NCI-H146 treated with DMSO at 0.1 percent for 48 hours (cell line): Measurements from ENCODE around the gene IRX4.
"Not testable (repeated sequence)": the region's sequence is repeated elsewhere in the genome, so short reads cannot be mapped to it uniquely, and the experiment has no call there.

Source experiments
- DNase-seq: peaks from one replicate; lab custom pipeline; 2025; ENCODE audit not compliant: unreplicated experiment; lab: John Stamatoyannopoulos, UW

The IRX4 gene

GRCh38 chr5:1860949-1861348 is 21.8 kb downstream of the IRX4 start:
- no peak for DNase-seq

DNA sequence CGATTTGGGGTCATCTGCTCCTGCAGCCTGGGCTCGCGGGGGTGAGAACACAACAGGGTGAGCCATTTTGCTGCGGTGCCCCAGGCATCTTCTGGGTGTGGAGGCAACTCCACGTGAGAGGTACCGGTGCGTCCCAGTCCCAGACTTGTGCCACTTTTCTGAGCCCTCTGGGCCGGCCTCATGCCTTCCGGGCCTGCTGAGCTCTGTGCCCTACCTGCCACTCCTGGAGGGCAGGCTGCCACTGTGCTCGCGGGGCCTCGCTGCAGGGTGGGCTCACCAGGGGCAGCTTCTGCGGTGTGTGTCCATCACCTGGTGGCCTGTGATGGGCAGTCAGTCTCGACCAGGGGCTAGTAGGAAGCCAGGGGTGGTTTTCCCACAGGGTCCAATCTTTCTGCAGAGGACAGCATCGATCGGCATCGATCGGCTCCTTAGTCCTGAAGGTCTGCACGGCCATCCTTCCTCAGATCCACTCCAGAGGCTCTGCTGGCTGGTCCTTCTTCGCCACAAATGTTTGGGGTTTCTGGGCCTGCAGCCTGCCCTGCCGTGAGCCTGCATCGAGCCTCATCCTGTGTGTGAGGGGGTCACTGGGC is 22.6 kb downstream of the IRX4 start:
- DNase-seq: no peak

DNA sequence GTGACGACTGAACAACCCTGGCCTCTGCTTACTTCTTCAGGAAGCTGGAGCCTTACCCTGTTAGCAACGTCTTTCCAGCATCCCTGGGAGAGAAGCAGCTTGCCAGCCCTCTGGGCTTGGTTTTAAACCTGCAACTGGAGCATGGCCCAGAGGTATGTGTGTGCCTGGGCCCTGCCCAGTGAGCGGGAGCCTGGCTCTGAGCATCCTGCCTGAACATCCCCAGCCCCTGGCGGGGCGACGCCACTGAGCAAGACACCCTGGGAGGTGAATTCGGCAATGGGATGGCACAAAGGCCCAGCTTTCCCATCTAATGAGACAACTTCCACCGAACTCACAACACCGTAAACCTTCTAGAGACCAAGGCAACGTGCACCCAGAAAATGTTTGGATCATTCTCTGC is 23.6 kb downstream of the IRX4 start:
- DNase-seq: no peak

GRCh38 chr5:1858436-1858835 is 24.3 kb downstream of the IRX4 start:
- no peak for DNase-seq

DNA sequence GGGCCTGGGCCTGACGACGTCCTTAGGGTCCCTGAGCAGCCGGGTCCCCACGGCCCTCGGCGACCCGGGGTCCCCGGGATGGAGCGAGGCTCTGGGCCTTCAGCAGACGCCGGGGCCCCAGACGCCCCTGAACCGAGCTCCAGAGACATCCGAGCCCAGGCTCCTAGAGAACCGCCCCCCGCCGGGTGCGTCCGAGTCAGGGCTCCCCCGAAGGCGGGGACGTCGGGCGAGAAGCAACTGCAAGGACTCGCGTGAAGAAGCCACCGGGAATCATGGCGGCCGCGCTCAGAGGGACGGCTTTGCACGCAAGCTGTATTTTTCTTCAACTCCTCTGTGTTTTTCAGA is 25.5 kb downstream of the IRX4 start:
- DNase-seq: no peak

GRCh38 chr5:1856596-1857255 is 26.0 kb downstream of the IRX4 start:
- DNase-seq: no peak

- no peak for DNase-seq
Observed at GRCh38 chr5:1855596-1855995, 27.1 kb downstream of the IRX4 start.

- DNase-seq: no peak
Observed at GRCh38 chr5:1855075-1855474, 27.6 kb downstream of the IRX4 start.

- DNase-seq: no peak
Observed at GRCh38 chr5:1853531-1853930, 29.2 kb downstream of the IRX4 start.

DNA sequence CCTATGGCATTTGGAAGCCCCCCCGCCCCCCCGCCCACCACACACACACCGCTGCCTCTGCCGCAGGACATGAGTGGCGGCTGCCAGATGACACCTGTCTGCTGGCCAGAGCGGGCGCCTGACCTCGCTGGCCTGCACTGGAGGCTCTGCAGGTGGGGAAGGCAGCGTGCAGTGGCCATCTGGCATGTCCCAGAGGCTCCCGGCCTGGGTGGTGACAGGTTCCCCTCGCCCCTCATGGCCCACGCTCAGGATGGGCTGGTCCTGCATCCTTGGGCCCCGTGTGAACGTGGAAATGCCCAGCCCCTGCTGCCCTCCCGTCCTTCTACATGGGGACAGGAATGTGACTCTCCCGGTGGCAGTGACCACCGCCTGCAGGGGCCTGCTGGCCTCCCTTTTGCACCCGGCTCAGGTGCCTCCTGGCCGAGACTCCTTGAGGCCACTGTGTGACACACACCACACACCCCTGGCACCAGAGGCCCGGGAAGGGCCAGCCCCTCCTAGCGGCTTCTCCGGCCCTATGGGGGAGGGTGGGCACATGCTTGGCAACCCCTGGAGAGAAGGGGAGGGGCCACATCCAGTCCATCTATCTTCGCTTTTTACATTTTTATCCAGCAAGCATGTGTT is 30.3 kb downstream of the IRX4 start:
- DNase-seq: no peak

DNA sequence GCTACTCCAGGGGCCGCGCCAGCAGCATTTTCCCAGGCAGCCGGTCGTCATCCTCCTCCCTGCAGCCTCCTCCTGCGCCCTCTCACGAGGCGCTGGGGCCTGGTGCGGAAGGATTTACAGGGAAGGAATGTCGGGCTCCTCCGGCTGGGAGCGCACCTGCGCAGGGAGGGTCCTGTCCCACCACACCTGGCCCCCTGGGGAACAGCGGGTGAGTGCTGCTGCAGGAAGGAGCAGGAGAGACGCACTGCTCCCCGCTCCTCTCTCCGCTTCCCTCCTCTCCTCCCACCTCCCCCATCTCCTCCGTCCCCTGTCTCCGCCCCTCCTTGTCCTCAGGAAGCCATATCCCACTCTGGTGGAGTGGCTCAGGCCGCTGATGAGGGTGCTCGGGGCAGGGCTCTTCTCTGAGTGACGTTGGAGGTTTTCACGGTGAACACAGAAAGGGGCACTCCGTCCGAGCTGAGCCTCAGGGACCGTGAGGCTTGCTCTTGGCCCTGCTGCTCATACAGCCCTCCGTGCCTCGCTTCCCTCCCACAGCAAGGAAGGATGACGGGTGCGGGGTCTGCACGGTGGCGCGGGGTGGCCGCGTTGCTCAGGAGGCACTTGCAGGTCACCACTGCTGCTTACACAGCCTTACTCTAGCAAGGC is 31.3 kb downstream of the IRX4 start:
- no peak for DNase-seq

- no peak for DNase-seq
Observed at GRCh38 chr5:1850324-1851154, 32.2 kb downstream of the IRX4 start.

DNA sequence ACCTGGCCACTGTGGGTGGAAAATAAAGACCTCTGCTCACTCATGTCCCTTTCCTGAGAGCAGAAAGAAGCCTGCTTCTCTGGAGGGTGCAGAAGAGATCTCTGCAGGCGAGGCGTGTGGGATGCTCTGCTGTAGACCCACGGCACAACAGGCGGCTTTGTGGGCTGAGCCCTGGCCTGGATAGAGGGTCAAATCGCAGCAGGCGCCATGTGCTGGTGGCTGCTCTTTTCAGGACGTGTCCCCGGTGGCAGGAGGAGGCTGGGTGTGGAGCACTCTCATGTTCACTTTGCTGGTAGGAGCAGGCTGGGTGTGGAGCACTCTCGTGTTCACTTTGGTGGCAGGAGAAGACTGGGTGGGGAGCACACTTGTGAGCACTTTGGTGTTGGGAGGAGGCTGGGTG is 35.1 kb downstream of the IRX4 start:
- no peak for DNase-seq

DNA sequence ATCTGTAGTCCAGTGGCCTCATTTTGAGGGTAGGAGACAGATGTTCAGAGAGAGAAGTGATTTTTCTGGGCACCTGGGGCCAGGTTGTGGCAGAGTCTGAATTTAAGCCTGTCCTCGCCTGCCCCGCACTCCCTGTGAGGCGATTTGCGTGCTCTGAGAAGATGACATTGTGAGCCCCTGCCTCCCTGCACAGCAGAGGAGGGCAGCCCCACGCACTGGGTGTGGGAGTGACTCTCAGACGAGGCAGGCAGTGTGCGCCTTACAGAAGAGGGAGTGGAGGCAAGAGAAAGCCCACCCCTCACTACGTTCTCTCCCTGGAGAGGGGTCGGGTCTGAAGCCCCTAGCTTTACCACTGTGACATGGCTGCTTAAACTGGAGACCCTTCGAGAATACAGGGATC is 35.7 kb downstream of the IRX4 start:
- DNase-seq: no peak

GRCh38 chr5:1846583-1846982 is 36.1 kb downstream of the IRX4 start:
- DNase-seq: no peak

DNA sequence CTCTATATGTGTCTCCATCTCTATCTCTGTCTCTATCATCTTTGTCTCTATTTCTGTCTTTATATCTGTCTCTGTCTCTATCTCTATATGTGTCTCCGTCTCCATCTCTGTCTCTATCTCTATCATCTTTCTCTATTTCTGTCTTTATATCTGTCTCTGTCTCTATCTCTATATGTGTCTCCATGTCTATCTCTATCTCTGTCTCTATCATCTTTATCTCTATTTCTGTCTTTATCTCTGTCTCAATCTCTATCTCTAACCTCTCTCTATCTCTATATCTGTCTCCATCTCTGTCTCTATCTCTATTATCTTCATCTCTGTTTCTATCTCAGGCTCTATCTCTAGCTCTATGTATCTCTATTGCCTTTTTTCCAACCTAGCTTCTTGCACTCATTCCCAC is 37.0 kb downstream of the IRX4 start:
- no peak for DNase-seq

DNA sequence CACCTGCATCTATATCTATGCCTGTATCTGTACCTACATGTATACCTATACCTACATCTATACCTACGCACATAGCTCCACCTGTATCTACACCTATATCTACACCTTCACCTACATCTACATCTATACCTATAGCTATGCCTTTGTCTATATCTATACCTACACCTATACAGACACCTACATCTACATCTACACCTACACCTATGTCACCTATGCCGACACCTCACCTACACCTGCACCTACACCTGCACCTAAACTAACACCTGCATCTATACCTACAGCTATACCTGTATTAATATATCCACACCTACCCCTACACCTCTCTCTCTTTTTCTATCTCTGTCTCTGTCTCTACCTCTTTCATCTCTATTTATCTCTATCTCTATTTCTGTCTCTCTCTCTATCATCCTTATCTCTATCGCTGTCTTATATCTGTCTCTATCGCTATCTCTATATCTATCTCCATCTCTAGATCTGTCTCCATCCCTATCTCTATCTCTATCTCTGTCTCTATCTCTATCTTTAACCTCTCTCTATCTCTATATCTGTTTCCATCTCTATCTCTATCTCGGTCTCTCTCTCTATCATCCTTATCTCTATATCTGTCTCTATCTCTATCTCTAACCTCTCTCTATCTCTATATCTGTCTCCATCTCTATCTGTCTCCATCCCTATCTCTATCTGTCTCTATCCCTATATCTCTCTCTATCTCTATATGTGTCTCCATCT is 37.9 kb downstream of the IRX4 start:
- DNase-seq: no peak

DNA sequence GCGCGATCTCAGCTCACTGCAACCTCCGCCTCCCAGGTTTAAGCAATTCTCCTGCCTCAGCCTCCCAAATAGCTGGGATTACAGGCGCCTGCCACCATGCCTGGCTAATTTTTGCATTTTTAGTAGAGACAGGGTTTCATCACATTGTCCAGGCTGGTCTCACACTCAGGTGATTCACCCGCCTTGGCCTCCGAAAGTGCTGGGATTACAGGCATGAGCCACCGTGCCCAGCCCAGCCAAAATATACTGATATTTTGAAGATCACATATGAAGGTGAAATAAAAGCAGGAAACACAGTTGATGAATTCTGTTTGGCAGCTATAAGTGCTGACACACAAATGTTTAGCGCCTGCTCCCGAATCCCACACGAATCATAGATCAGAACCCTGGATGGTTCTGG is 39.0 kb downstream of the IRX4 start:
- not testable (repeated sequence) for DNase-seq

GRCh38 chr5:1842004-1842819 is 40.5 kb downstream of the IRX4 start:
- no peak for DNase-seq
